BJ (cell line): ENCODE measurements around the gene CLMN. TPM values are rescaled to one million over a fixed set of nuclear protein-coding genes. Genes with fewer than 3 reads are reported as not detected.

Experiments used
- CTCF ChIA-PET: fragments of 350-600 bp; formaldehyde crosslinking; extraction: SDS; loops from one replicate; lab custom pipeline; 2021; ENCODE audit warnings: antibody characterized with exemption, inconsistent platforms; lab: Yijun Ruan, JAX
- POLR2A ChIA-PET: fragments of 300-600 bp; sonication (Branson Sonifier 250); formaldehyde crosslinking; extraction: SDS; loops from one replicate; lab custom pipeline; 2021; ENCODE audit warnings: antibody characterized with exemption; lab: Charles Lee
- DNase-seq: peaks from one replicate; pipeline ENCODE4 v3.0.0-alpha.2; 2011; ENCODE audit warnings: low read depth
- H3K27me3 ChIP-seq: 2 replicates; pipeline ENCODE4 v1.6.0; 2011; ENCODE audit warnings: low read length; ENCODE audit not compliant: control insufficient read depth, insufficient read depth
- H3K36me3 ChIP-seq: 2 replicates; pipeline ENCODE4 v1.5.1; 2011; ENCODE audit warnings: low read length; ENCODE audit not compliant: control insufficient read depth, insufficient read depth
- H3K4me3 ChIP-seq: 2 replicates; pipeline ENCODE4 v1.5.1; 2011; ENCODE audit warnings: low read depth, mild to moderate bottlenecking, control low read depth, low read length
- polyA plus RNA-seq: library from polyadenylated mRNA; depleted of rRNA; stranded (reverse); fragments of >200 nt; gene quantifications from 2 replicates; pipeline ENCODE4 v1.2.3, GENCODE V29; 2011
- TF ChIP-seq, protein P1 (sequence below): IDR thresholded peaks from 2 replicates; pipeline ENCODE4 v1.5.1; 2011; ENCODE audit warnings: low read depth, mild to moderate bottlenecking, control low read depth, inconsistent platforms, low read length, moderate library complexity; ENCODE audit not compliant: insufficient read depth

CLMN gene
- polyA plus RNA-seq, 1 experiment: 0.13 TPM

DNA sequence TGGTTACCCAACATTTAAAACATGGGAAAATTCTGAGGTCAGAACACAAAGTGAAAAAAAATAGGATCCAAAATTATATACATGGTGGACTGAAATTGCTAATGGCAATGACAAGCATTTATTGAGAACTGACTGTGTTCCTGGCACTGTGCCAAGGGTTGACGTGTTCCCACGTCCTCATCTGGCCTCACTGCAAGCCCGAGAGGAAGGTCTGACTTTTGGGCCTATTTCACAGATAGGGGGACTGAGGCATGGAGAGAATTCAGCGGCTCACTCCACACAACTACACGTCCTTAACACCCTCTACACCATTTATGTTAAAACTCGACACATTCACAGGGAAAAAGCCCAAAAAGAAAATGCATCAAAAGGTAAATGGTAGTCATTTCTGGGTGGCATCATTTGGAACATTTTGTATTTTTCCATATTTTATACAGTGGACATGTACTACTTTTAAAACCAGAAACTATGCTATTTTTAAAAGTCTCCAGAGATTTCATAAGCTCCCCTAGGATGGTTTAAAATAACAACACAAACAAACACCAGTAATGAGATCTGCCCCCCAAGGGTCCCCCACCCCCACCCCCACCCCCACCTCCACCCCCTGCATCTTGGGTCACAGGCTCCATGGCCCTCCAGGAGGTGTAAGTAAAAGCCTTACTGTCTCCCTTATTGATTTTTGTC lies 27.7 kb downstream of the CLMN start:
- ChIA-PET POLR2A (no interaction called here), CTCF (interaction anchor here (0.7 kb wide), 1 partner anchor 11 kb away, joined by 3 read pairs; no protein-coding TSS in a partner anchor)
- no peaks in the 10 kb centered on the region for H3K27me3 ChIP-seq
- H3K4me3 ChIP-seq: no peak overlapping the region
- H3K36me3 ChIP-seq: no peaks in the 10 kb centered on the region
- TF ChIP-seq, protein P1, sequence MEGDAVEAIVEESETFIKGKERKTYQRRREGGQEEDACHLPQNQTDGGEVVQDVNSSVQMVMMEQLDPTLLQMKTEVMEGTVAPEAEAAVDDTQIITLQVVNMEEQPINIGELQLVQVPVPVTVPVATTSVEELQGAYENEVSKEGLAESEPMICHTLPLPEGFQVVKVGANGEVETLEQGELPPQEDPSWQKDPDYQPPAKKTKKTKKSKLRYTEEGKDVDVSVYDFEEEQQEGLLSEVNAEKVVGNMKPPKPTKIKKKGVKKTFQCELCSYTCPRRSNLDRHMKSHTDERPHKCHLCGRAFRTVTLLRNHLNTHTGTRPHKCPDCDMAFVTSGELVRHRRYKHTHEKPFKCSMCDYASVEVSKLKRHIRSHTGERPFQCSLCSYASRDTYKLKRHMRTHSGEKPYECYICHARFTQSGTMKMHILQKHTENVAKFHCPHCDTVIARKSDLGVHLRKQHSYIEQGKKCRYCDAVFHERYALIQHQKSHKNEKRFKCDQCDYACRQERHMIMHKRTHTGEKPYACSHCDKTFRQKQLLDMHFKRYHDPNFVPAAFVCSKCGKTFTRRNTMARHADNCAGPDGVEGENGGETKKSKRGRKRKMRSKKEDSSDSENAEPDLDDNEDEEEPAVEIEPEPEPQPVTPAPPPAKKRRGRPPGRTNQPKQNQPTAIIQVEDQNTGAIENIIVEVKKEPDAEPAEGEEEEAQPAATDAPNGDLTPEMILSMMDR: no peak
- no peak for DNase-seq

DNA sequence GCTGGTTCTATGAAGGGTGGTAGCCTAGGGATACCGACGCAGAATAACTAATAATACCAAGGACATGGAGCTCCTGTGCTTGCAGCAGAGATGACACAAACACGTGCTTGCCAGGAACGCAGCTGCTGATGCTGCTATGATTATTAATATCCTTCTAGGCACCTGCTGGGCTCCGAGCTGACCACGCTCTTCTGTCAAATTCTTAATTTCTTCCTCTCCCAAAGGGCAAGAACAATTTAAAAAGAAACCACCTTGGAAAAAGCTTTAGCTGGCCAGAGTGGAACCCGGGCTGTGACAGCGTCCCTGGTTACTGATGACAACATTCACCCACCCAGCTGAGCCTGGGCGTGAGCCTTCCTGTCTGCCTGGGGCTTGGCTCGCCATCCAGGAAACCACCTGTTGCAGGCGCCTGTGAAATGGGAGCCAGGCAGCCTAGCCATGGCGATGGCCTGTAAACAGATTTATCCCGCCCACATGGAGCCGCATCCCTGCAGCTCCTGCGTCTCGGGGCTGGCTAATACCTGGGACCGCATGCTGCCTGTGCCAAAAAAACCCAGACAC lies 28.8 kb downstream of the CLMN start:
- no peak overlapping the region for H3K4me3 ChIP-seq
- H3K27me3 ChIP-seq: no peaks in the 10 kb centered on the region
- ChIA-PET POLR2A (no interaction called here), CTCF (no interaction called here)
- H3K36me3 ChIP-seq: no peaks in the 10 kb centered on the region
- TF ChIP-seq, protein P1: no peak
- no peak for DNase-seq

DNA sequence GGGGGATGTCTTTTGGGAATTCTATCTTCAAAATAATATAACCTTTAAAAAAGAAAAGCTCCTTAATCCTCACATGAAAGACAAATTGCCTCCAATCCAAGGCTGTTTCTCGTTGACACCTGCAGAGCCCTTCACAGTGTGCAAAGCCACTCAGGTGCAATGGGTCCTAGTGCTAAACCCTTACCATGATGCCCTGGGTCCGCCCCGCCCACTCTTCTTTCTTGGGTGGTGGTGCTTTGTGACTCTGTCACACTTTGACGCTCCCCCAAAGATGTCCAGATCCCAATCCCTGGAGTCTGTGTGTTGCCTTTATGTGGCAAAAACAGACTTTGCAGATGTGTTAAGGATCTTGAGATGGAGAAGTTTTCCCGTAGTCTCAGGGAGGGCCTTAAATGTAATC lies 29.7 kb downstream of the CLMN start:
- POLR2A ChIA-PET: no interaction called here
- TF ChIP-seq, protein P1: no peak
- H3K27me3 ChIP-seq: no peaks in the 10 kb centered on the region
- DNase-seq: no peak
- no peak overlapping the region for H3K4me3 ChIP-seq
- CTCF ChIA-PET: no interaction called here
- H3K36me3 ChIP-seq: no peaks in the 10 kb centered on the region

DNA sequence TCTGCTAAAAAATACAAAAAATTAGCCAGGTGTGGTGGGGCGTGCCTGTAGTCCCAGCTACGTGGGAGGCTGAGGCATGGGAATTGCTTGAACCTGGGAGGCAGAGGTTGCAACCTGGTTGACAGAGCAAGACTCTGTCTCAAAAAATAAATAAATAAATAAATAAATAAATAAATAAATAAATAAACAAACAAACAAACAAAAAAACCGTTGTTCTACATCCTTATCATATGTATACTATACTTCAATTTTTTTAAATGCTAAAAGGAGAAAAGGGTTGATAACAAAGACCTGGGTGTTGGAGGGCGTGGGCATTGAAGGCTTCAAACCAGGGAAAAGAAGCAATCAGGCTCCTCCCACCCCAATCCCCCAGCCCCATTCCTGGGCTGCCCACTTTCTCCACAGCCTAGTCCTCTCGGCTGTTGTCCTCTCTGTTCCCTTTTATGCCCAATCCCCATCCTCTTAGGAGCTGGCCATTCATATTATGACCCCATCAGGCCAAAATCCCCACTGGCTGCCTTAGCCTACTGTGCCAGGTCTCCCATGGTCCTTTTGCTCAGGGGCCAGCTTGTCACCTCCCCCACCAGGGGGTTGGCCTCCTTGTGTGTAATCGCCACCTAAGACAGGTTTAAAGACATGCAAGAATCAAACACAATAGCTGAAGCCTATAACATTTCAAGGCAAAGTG lies 30.2 kb downstream of the CLMN start:
- CTCF ChIA-PET: no interaction called here
- Histone ChIP-seq H3K36me3 (no peaks in the 10 kb centered on the region), H3K4me3 (no peak overlapping the region), H3K27me3 (no peaks in the 10 kb centered on the region)
- DNase-seq: no peak
- POLR2A ChIA-PET: no interaction called here
- TF ChIP-seq, protein P1: no peak

DNA sequence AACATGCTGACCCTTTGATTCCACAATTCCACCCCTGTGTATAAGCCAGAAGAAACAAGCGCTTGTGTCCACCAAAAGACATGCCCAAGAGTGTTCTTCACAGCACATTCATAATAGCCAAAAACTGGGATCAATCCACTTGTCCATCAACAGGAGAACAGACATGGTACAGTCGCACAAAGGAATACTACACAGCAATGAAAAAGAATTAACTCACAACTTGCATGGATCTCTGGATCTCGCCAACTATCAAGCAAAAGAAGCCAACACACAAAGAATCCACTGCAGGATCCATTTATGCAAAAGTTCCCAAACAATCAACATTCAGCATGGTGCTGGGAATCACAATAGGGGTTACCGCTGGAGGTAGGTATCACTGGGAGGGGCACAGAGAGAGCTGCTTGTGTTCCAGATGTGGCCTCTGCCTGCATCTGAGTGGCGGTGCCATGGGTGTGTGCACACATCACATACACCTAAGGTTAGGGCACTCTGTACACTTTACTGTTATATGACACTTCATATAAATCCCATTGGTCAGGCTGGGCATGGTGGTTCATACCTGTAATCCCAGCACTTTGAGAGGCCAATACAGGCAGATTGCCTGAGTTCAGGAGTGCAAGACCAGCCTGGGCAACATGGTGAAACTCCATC lies 30.9 kb downstream of the CLMN start:
- no peak overlapping the region for H3K4me3 ChIP-seq
- TF ChIP-seq, protein P1: no peak
- no peaks in the 10 kb centered on the region for H3K36me3 ChIP-seq
- no peaks in the 10 kb centered on the region for H3K27me3 ChIP-seq
- POLR2A ChIA-PET: no interaction called here
- no peak for DNase-seq
- CTCF ChIA-PET: no interaction called here
